ENCODE results near the gene WDR7. TPM values are rescaled to one million over a fixed set of nuclear protein-coding genes. Genes with fewer than 3 reads are reported as not detected.
A peak's percentile ranks its signal among the peaks of the same experiment; 100 is the strongest.

The WDR7 gene
- total and polyA plus RNA-seq, 2 experiments from 2014 or later = 7.0 to 14.8 TPM

DNA sequence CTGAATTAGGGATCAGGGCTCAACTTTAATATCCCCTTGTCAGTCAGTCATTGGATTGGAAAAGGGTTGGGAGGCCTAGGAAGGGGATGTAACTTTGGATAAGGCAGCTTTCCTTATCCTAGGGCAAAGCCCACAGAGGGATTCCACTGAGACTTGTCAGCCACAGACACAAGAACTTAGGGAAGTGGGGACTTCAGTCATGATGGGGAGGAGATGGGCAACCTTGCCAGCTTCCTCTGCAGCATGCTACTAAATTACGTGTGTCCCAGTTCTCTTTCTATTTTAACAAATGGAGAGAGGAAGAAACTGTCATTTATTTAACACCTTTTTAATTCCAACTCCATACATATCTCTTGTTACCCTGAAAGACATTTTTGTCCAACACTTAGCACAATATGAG is 237.8 kb downstream of the WDR7 start:
- no peaks in the 10 kb centered on the region for H3K27me3 ChIP-seq (ENCODE audit: insufficient read depth)
- no peaks in the 10 kb centered on the region for H3K79me2 ChIP-seq (replicated peaks; ENCODE audit: insufficient read depth)
- no peak overlapping the region for H3K27ac ChIP-seq (ENCODE audit: low read depth)
- Mint-ChIP-seq H3K27me3 (ENCODE audit: insufficient read depth, low read depth, poor library complexity) (peaks cover 2% of the 10 kb centered on the region), H3K27ac (peak overlapping the region; percentile 59; the same call in 1 of the 2 replicates), H3K4me3 (no peak overlapping the region), H3K36me3 (ENCODE audit: low read depth) (peaks cover 5% of the 10 kb centered on the region; the same call in 1 of the 3 replicates), H3K9me3 (no peaks in the 10 kb centered on the region), H3K4me1 (peaks cover 15% of the 10 kb centered on the region)
- no peak overlapping the region for H2AFZ ChIP-seq
- no peaks in the 10 kb centered on the region for H3F3A ChIP-seq (replicated peaks; ENCODE audit: low read depth)
- H3K9me2 ChIP-seq (ENCODE audit: insufficient read depth) = 0 out of 2 replicates have a peak, but pooled peaks cover 7% of the 10 kb centered on the region
- no peak overlapping the region for H3K4me3 ChIP-seq
- H3K36me3 ChIP-seq (ENCODE audit: insufficient read depth) = no peaks in the 10 kb centered on the region
- ATAC-seq = no peak
- H3K4me1 ChIP-seq (ENCODE audit: insufficient read depth) = no peaks in the 10 kb centered on the region
- TF ChIP-seq POLR2AphosphoS5 (IDR thresholded peaks at IDR 0.05; ENCODE audit: low read depth) = no peak
- TF ChIP-seq EZH2phosphoT487 (IDR thresholded peaks at IDR 0.05; ENCODE audit: unreplicated experiment) = no peak
- TF ChIP-seq, protein P1, sequence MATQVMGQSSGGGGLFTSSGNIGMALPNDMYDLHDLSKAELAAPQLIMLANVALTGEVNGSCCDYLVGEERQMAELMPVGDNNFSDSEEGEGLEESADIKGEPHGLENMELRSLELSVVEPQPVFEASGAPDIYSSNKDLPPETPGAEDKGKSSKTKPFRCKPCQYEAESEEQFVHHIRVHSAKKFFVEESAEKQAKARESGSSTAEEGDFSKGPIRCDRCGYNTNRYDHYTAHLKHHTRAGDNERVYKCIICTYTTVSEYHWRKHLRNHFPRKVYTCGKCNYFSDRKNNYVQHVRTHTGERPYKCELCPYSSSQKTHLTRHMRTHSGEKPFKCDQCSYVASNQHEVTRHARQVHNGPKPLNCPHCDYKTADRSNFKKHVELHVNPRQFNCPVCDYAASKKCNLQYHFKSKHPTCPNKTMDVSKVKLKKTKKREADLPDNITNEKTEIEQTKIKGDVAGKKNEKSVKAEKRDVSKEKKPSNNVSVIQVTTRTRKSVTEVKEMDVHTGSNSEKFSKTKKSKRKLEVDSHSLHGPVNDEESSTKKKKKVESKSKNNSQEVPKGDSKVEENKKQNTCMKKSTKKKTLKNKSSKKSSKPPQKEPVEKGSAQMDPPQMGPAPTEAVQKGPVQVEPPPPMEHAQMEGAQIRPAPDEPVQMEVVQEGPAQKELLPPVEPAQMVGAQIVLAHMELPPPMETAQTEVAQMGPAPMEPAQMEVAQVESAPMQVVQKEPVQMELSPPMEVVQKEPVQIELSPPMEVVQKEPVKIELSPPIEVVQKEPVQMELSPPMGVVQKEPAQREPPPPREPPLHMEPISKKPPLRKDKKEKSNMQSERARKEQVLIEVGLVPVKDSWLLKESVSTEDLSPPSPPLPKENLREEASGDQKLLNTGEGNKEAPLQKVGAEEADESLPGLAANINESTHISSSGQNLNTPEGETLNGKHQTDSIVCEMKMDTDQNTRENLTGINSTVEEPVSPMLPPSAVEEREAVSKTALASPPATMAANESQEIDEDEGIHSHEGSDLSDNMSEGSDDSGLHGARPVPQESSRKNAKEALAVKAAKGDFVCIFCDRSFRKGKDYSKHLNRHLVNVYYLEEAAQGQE (IDR thresholded peaks at IDR 0.05; ENCODE audit: unreplicated experiment) = no peak
- TF ChIP-seq EZH2 (IDR thresholded peaks at IDR 0.05; ENCODE audit: low read depth, unreplicated experiment) = no peak
- DNase-seq (ENCODE audit: low spot score) = no peak
- no peak overlapping the region for H3K4me2 ChIP-seq
- no peaks in the 10 kb centered on the region for H4K20me1 ChIP-seq (replicated peaks; ENCODE audit: insufficient read depth)

DNA sequence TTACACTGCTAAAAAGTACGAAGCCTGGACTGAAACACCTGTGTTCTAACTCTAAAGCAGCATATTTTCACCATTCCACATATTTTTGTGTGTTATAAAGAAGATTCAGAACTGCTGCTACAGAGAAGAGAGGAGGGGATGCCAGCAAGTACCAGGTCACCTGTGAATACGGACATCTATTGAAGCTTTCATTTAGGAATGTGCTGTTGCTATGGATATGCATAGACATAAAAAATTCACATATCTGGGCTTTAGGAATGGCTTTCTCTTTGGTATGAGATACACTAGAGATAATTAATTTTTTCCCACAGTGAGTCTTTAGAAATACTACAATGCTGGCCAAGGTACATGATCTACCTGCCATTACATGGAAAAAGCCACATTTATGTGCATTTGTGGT is 238.5 kb downstream of the WDR7 start:
- Mint-ChIP-seq H3K27me3 (ENCODE audit: insufficient read depth, low read depth, poor library complexity) (peaks cover 2% of the 10 kb centered on the region), H3K27ac (no peak overlapping the region), H3K4me3 (no peak overlapping the region), H3K9me3 (no peaks in the 10 kb centered on the region), H3K4me1 (peaks cover 12% of the 10 kb centered on the region), H3K36me3 (ENCODE audit: low read depth) (no peaks in the 10 kb centered on the region; the same call in 2 of the 3 replicates)
- no peaks in the 10 kb centered on the region for H3F3A ChIP-seq (replicated peaks; ENCODE audit: low read depth)
- no peaks in the 10 kb centered on the region for H4K20me1 ChIP-seq (replicated peaks; ENCODE audit: insufficient read depth)
- H3K9me2 ChIP-seq (ENCODE audit: insufficient read depth) = 0 out of 2 replicates have a peak, but pooled peaks cover 4% of the 10 kb centered on the region
- H3K4me3 ChIP-seq = no peak overlapping the region
- ATAC-seq = no peak
- H3K36me3 ChIP-seq (ENCODE audit: insufficient read depth) = no peaks in the 10 kb centered on the region
- no peak overlapping the region for H3K27ac ChIP-seq (ENCODE audit: low read depth)
- H3K79me2 ChIP-seq (replicated peaks; ENCODE audit: insufficient read depth) = no peaks in the 10 kb centered on the region
- H2AFZ ChIP-seq = no peak overlapping the region
- no peak for TF ChIP-seq EZH2 (IDR thresholded peaks at IDR 0.05; ENCODE audit: low read depth, unreplicated experiment)
- TF ChIP-seq, protein P2, sequence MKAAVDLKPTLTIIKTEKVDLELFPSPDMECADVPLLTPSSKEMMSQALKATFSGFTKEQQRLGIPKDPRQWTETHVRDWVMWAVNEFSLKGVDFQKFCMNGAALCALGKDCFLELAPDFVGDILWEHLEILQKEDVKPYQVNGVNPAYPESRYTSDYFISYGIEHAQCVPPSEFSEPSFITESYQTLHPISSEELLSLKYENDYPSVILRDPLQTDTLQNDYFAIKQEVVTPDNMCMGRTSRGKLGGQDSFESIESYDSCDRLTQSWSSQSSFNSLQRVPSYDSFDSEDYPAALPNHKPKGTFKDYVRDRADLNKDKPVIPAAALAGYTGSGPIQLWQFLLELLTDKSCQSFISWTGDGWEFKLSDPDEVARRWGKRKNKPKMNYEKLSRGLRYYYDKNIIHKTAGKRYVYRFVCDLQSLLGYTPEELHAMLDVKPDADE (IDR thresholded peaks at IDR 0.05) = no peak
- TF ChIP-seq CTCF (conservative IDR thresholded peaks at IDR 0.05; ENCODE audit: low read depth in 2 of 2) = no peak
- TF ChIP-seq JUNB (IDR thresholded peaks at IDR 0.05; ENCODE audit: unreplicated experiment) = no peak
- TF ChIP-seq STAT1 (IDR thresholded peaks at IDR 0.05; ENCODE audit: unreplicated experiment) = no peak
- no peak for TF ChIP-seq EZH2phosphoT487 (IDR thresholded peaks at IDR 0.05; ENCODE audit: unreplicated experiment)
- TF ChIP-seq, protein P1 (IDR thresholded peaks at IDR 0.05; ENCODE audit: unreplicated experiment) = no peak
- H3K27me3 ChIP-seq (ENCODE audit: insufficient read depth) = no peaks in the 10 kb centered on the region
- H3K4me2 ChIP-seq = no peak overlapping the region
- H3K4me1 ChIP-seq (ENCODE audit: insufficient read depth) = no peaks in the 10 kb centered on the region
- no peak for DNase-seq (ENCODE audit: low spot score)
